HG03558 (cell line): ENCODE results near the gene CPNE9.
A peak's percentile ranks its signal among the peaks of the same experiment; 100 is the strongest.

Experiments used
- ATAC-seq: cut with Tn5 transposase; IDR thresholded peaks from one replicate; pipeline ENCODE4 v1.9.1; 2021; ENCODE audit warnings: moderate number of reproducible peaks; ENCODE audit not compliant: unreplicated experiment; ENCODE audit errors: extremely low read depth

The CPNE9 gene

GRCh38 chr3:9744162-9744561 lies 40.5 kb downstream of the CPNE9 start:
- ATAC-seq, result no peak

GRCh38 chr3:9745521-9745920 lies 41.9 kb downstream of the CPNE9 start:
- no peak for ATAC-seq

GRCh38 chr3:9746330-9746729 lies 42.7 kb downstream of the CPNE9 start:
- no peak for ATAC-seq

- ATAC-seq, result no peak
Measured at GRCh38 chr3:9747267-9747666, 43.6 kb downstream of the CPNE9 start.

- ATAC-seq, result no peak
Measured at GRCh38 chr3:9748031-9748430, 44.4 kb downstream of the CPNE9 start.

GRCh38 chr3:9749296-9749644 lies 45.6 kb downstream of the CPNE9 start:
- no peak for ATAC-seq

- peak; percentile 74 for ATAC-seq
Measured at GRCh38 chr3:9749645-9750555, 46.3 kb downstream of the CPNE9 start, which contains the start of gene OGG1. TSS of gene OGG1 (plus strand) at chr3:9749952. CDS start at chr3:9750287, 335 bp downstream.

GRCh38 chr3:9750556-9751411 lies 47.2 kb downstream of the CPNE9 start:
- no peak for ATAC-seq

GRCh38 chr3:9754678-9755077 lies 51.0 kb downstream of the CPNE9 start:
- ATAC-seq, result no peak

- ATAC-seq, result no peak
Measured at GRCh38 chr3:9757427-9757826, 53.8 kb downstream of the CPNE9 start.

GRCh38 chr3:9760779-9761505 lies 57.3 kb downstream of the CPNE9 start:
- ATAC-seq, result no peak

- ATAC-seq, result no peak
Measured at GRCh38 chr3:9761919-9762318, 58.3 kb downstream of the CPNE9 start.

GRCh38 chr3:9762871-9763270 lies 59.2 kb downstream of the CPNE9 start:
- ATAC-seq, result no peak

- no peak for ATAC-seq
Measured at GRCh38 chr3:9765865-9766264, 62.2 kb downstream of the CPNE9 start.

GRCh38 chr3:9767418-9767817 lies 63.8 kb downstream of the CPNE9 start:
- ATAC-seq, result no peak

GRCh38 chr3:9768141-9768775 lies 64.6 kb downstream of the CPNE9 start:
- ATAC-seq, result no peak

- ATAC-seq, result no peak
Measured at GRCh38 chr3:9769012-9769411, 65.4 kb downstream of the CPNE9 start.

- no peak for ATAC-seq
Measured at GRCh38 chr3:9769426-9770275, 66.0 kb downstream of the CPNE9 start, which contains the start of gene CAMK1. TSS of gene CAMK1 (minus strand) at chr3:9769947. CDS start at chr3:9767749, 2,198 bp downstream.

GRCh38 chr3:9770276-9770812 lies 66.7 kb downstream of the CPNE9 start:
- ATAC-seq, result no peak
